HG03457 (cell line): Measurements from ENCODE around the gene KCNIP3.

Experiments
- ATAC-seq: cut with Tn5 transposase; IDR thresholded peaks from one replicate; pipeline ENCODE4 v1.9.1; 2021; ENCODE audit warnings: moderate number of reproducible peaks; ENCODE audit not compliant: unreplicated experiment

KCNIP3 gene

DNA sequence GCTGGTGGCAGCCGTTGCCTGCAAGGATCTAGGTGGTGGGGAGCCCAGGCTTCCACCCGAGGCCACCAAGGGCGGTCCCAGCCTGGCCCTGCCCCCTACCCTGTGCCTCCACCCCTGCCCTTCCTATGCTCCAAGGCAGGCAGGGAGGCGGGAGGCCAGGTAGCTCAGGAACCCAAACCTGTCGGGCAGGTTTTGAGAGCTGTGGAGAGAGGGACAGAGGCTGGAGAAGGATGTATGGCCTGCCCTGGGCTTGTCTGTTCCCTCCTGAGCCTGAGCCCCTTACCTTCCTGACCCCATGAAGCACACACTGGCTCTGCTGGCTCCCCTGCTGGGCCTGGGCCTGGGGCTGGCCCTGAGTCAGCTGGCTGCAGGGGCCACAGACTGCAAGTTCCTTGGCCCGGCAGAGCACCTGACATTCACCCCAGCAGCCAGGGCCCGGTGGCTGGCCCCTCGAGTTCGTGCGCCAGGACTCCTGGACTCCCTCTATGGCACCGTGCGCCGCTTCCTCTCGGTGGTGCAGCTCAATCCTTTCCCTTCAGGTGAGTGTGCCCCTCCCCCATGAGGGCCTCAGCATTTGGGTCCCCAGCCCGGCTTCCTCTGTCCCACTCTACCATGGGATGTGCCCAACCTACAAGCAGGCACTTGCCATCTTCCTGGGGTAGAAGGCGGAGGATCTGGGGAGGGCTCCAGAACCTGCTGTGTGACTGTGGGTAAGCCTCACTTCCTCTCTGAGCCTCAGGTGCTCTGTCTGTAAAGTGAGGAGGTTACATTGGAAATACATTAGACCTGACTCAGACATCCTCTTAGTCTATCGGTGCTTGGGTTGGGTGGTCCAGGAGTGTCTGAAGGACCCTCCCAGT is 22.6 kb upstream of the KCNIP3 start, which contains the start of gene PROM2:
PROM2 (plus strand) TSS at position 159 of the 860 bp plus-strand sequence; CDS start at position 296, 137 bp downstream.
- ATAC-seq, result no peak

DNA sequence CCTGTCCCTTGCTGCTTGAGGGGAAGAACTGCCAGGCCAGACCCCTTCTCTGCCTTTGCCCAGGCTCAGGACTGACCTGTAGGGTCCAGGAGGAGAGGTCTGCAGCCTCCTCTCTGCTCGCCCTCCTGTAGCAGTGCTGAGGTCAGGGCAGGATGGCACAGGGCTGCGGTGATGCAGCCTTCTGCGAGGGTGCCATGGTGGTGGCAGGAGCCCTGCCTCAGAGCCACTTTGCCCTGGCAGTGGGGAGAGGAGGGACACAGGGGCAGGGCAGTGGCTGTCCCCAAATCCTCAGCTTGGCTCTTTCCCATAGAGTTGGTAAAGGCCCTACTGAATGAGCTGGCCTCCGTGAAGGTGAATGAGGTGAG is 22.0 kb upstream of the KCNIP3 start:
- no peak for ATAC-seq

DNA sequence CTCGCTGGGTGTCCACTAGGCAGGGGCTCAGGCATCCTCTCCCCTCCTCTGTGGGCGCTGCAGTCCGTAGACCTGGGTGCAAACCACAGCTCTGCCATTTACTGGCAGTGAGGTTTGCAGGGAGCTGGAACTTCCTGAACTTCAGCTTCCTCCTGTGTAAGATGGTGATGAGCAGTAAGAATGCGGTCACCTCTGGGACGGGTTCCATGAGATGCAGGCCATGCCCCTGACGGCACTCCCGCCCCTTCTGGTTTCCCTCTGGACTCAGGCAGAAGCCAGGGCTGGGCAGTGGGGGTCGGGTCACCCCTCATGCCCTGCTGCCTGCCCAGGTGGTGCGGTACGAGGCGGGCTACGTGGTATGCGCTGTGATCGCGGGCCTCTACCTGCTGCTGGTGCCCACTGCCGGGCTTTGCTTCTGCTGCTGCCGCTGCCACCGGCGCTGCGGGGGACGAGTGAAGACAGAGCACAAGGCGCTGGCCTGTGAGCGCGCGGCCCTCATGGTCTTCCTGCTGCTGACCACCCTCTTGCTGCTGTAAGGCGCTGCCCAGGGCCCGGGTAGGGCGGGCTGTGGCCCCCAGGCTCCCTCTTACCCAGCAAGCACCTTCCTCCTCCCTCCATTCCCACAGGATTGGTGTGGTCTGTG is 21.4 kb upstream of the KCNIP3 start:
- no peak for ATAC-seq

- no peak for ATAC-seq
Observed at GRCh38 chr2:95276244-95276887, 20.8 kb upstream of the KCNIP3 start.

- no peak for ATAC-seq
Observed at GRCh38 chr2:95276888-95277245, 20.3 kb upstream of the KCNIP3 start.

DNA sequence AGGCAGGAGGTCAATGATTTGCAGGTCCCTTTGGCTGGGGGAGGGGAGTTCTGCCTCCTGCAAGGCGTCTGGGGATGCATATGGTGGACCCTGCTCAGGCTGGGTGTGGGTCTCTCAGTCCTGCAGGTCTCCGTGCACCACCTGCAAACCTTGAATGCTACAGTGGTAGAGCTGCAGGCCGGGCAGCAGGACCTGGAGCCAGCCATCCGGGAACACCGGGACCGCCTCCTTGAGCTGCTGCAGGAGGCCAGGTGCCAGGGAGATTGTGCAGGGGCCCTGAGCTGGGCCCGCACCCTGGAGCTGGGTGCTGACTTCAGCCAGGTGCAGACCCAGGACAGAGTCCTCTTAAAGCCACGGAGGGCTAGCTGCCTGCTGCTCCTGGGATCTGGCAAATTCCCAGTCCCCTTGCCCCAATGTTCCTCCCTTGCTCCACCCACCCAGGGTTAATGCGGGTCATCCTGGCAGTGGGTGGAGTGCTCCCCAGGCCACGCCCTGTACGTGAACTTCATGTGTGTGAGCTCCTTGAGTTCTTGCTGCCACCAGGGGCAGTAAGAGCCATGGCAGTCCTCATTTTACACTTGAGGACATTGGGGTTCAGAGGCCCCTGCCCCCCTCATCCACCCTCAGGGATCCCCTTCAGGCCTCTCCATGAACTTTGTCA is 19.8 kb upstream of the KCNIP3 start:
- no peak for ATAC-seq

DNA sequence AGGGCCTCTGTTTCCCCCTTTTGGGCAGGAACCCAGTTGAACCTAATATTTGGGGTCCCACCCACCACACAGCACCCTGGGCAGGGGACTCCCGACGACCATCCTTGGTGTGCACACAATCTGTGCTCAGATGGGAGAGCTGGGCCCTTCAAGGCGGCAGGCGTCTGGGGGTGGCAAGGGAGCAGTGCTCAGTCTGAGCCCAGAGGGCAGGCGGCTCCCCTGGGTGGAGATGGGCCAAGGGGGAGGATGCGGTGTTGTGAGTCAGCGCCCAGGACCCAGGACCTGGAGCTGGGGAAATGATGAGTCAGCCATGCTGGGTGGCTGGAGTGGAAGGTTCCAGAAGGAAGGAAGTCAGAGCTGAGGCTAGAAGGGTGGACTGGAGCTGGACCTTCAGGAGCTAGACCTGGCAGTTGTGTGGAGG is 19.1 kb upstream of the KCNIP3 start:
- ATAC-seq, result no peak

DNA sequence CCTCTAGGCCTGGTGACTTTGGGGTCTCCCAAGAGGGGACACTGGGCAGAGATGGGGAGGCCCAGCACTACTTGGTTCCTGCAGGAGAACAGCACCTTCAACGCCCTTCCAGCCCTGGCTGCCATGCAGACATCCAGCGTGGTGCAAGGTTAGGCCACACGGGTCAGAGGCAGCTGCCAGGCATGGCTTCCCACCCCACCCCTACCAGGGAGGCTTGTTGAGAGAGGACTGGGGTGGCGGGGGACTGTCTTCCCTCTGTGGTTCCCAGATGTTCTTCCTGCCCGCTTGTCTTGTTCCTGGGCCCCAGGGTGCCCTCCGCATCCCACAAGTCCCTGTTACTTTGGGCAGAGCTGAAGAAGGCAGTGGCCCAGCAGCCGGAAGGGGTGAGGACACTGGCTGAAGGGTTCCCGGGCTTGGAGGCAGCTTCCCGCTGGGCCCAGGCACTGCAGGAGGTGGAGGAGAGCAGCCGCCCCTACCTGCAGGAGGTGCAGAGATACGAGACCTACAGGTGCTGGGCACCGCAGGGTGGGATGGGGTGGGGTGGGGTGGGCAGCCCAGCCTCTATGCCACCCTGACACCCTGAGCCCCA is 18.4 kb upstream of the KCNIP3 start:
- no peak for ATAC-seq

- ATAC-seq, result no peak
Observed at GRCh38 chr2:95279435-95280035, 17.6 kb upstream of the KCNIP3 start.

GRCh38 chr2:95281071-95281470 is 16.1 kb upstream of the KCNIP3 start:
- no peak for ATAC-seq

GRCh38 chr2:95281786-95282185 is 15.4 kb upstream of the KCNIP3 start:
- ATAC-seq, result no peak

DNA sequence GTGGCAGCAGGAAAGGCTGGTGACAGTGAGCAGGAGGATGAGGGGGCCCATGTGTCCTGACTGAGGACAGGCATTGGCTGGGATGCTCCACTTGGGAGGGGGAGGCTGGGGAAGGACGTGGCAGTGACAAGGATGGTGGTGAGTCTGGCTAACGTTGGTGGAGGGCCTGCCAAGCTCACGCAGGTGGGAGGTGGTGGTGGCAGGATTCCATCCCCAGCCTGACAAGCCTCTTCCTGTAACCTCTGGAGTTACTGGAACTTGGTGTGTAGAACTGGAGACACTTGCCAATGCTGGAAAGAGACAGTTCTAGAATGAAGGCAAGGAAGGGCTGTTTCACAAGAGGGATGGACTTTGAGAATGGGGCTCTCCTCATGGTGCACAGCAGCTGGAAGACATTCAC is 14.7 kb upstream of the KCNIP3 start:
- no peak for ATAC-seq

DNA sequence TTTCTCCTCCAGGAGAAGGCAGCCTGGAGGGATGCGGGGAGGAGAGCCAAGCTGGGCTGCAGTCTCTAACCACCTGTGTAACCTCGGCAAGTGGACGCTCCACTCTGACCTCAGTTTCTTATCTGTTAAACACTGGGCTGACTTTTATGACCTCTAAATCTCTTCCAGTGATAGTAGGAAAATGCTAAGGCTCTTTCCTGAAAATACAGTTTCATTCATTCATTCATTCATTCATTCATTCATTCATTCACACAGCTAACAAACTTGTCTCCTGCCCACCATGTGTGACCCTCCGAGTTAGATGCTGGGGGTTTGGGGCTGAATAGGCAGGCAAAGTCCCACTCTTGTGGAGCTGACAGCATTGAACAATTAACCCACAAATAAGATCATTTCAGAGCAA is 13.6 kb upstream of the KCNIP3 start:
- ATAC-seq, result no peak

GRCh38 chr2:95284886-95285541 is 12.1 kb upstream of the KCNIP3 start:
- no peak for ATAC-seq

GRCh38 chr2:95285542-95285932 is 11.6 kb upstream of the KCNIP3 start:
- no peak for ATAC-seq

DNA sequence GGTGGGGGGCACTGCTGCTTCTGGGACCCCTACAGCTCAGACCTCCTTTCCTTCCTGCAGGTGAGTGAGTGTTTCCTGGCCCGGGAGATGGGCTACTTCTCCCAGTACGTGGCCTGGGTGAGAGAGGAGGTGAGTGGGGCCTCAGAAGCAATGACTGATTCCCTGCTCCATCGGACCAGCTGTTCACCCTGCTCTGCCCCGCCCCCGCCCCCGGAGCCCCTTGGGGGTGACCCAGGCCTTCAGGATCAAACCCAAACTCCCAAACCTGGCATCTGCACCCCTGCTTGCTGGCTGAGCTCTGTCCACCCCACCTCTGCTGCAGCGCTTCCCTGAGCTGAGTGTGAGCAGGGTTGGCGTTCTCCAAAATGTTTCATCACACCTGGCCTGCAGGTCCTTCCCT is 9.8 kb upstream of the KCNIP3 start:
- no peak for ATAC-seq

DNA sequence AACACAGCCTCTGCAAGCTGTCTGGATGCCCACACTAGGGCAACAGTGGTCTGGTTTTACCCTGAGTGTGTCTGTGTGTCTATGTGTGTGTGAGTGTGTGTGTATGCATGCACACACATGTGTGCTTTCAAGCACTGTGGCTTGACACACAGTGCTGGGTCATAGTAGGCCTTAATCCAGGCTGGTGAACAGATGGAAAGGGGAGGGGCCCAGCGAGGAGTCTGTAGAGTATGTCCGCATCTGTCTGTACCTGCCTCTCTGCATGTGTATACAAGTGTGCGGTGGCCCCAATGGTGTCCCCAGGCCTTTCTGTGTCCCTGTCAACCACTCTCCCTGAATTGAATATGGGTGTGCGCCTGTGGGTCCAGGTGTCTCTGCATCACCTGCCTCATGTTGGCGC is 9.3 kb upstream of the KCNIP3 start:
- no peak for ATAC-seq

DNA sequence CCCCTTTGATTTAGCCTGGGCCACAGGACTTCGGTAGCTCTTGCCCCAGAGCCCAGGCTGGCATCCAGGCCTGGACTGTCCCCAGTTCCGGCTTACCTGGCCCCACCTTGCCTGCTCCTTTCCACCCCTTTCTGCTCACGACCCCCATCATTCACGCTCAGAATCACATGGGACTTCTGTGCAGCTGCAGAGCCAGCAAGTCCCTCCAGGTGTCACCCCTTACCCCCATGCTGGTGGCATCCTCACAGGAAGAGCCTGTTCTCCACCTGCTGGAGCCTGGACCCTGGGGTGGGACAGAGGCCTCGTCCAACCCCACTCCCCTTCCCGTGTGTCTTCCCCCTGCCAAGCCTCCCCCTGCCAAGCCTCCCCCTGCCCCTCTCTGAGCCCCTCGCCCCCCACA is 7.9 kb upstream of the KCNIP3 start:
- no peak for ATAC-seq

DNA sequence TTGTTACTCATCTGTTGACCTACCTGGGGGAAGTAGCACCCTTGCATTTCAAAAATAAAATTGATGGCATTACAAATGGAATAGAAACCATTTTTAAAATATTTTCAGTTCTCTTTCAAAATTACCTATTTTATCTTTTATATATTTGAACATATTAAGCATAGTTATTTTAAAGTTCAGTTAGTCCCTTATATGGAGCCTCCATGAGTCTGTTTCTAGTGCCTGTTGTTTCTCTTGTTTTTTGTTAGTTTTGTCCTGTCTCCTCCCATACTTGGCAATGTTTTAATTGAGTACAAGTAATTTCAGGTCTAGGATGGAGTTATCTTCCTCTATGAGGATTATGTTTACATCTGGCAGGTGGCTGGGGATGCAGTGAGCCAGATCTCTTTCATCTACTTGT is 5.9 kb upstream of the KCNIP3 start:
- ATAC-seq, result no peak

DNA sequence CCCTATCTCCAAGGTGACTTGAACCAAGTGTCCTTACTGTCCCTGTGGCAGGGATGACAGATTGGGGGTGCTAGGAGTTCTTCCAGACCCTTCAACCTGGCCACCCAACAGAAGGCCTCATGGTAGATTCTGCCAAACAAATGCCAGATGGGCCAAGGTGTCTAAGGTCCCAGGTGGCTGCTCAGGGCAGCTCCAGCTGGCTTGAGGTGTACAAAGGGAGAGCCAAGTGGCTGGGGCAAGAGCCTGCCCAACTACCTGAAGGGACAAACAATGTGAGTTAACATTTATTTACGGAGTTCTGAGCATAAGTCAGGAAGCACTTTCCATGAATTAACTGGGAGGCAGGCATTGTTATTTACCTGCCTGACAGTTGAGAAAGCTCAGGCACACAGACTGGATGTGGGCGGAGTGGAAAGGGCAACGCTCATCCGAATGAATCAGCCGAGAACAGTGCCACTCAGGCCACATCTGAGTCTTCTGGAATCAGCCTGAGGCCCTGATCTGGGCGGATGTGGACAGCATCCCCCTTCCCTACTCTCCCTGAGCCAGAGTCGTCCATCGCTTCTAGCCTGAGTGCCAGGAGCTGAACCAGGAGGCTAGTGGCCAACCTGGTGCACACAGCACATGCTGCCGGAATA is 4.4 kb upstream of the KCNIP3 start:
- no peak for ATAC-seq
